ENCODE measurements around the gene GAB1.
"Not testable (repeated sequence)": the region's sequence is repeated elsewhere in the genome, so short reads cannot be mapped to it uniquely, and the experiment has no call there.

The GAB1 gene

GRCh38 chr4:143348233-143349077, 11.8 kb downstream of the GAB1 start:
- Mint-ChIP-seq H3K27ac (no peak overlapping the region), H3K9me3 (no peaks in the 10 kb centered on the region), H3K4me1 (no peaks in the 10 kb centered on the region), H3K4me3 (no peak overlapping the region), H3K36me3 (no peaks in the 10 kb centered on the region)
- DNase-seq (ENCODE audit: low spot score in 2 of 2): no peak
- ATAC-seq: no peak

GRCh38 chr4:143349858-143350527, 13.3 kb downstream of the GAB1 start:
- not testable (repeated sequence) for H3K36me3 Mint-ChIP-seq; H3K4me1 Mint-ChIP-seq; DNase-seq (ENCODE audit: low spot score in 2 of 2); ATAC-seq; H3K4me3 Mint-ChIP-seq; H3K27ac Mint-ChIP-seq; H3K9me3 Mint-ChIP-seq

GRCh38 chr4:143351149-143351691, 14.5 kb downstream of the GAB1 start:
- no peaks in the 10 kb centered on the region for H3K9me3 Mint-ChIP-seq
- H3K4me1 Mint-ChIP-seq: no peaks in the 10 kb centered on the region
- no peak overlapping the region for H3K27ac Mint-ChIP-seq
- no peak overlapping the region for H3K4me3 Mint-ChIP-seq
- no peaks in the 10 kb centered on the region for H3K36me3 Mint-ChIP-seq
- no peak for DNase-seq (ENCODE audit: low spot score in 2 of 2)
- ATAC-seq: no peak

- H3K4me3 Mint-ChIP-seq: no peak overlapping the region
- no peaks in the 10 kb centered on the region for H3K36me3 Mint-ChIP-seq
- H3K4me1 Mint-ChIP-seq: peaks cover under 1% of the 10 kb centered on the region
- no peaks in the 10 kb centered on the region for H3K9me3 Mint-ChIP-seq
- H3K27ac Mint-ChIP-seq: no peak overlapping the region
- no peak for DNase-seq (ENCODE audit: low spot score in 2 of 2)
- ATAC-seq: no peak
These were observed 15.2 kb downstream of the GAB1 start for GRCh38 chr4:143351774-143352451.

GRCh38 chr4:143352720-143353119, 16.0 kb downstream of the GAB1 start:
- Mint-ChIP-seq H3K9me3 (no peaks in the 10 kb centered on the region), H3K36me3 (no peaks in the 10 kb centered on the region), H3K4me3 (no peak overlapping the region), H3K4me1 (peaks cover 7% of the 10 kb centered on the region), H3K27ac (no peak overlapping the region)
- DNase-seq (ENCODE audit: low spot score in 2 of 2): no peak
- no peak for ATAC-seq

- no peak overlapping the region for H3K27ac Mint-ChIP-seq
- H3K9me3 Mint-ChIP-seq: no peaks in the 10 kb centered on the region
- DNase-seq (ENCODE audit: low spot score in 2 of 2) (no peak), ATAC-seq (no peak)
- H3K4me3 Mint-ChIP-seq: no peak overlapping the region
- peaks cover 10% of the 10 kb centered on the region for H3K4me1 Mint-ChIP-seq
- H3K36me3 Mint-ChIP-seq: no peaks in the 10 kb centered on the region
These were observed 17.1 kb downstream of the GAB1 start for GRCh38 chr4:143353797-143354196.

GRCh38 chr4:143354990-143355389, 18.3 kb downstream of the GAB1 start:
- Mint-ChIP-seq H3K4me1 (peaks cover 22% of the 10 kb centered on the region), H3K36me3 (no peaks in the 10 kb centered on the region), H3K27ac (no peak overlapping the region), H3K9me3 (no peaks in the 10 kb centered on the region), H3K4me3 (no peak overlapping the region)
- no peak for DNase-seq (ENCODE audit: low spot score in 2 of 2)
- no peak for ATAC-seq

GRCh38 chr4:143355540-143356217, 19.0 kb downstream of the GAB1 start:
- no peaks in the 10 kb centered on the region for H3K9me3 Mint-ChIP-seq
- peaks cover 23% of the 10 kb centered on the region for H3K4me1 Mint-ChIP-seq
- no peak overlapping the region for H3K4me3 Mint-ChIP-seq
- no peaks in the 10 kb centered on the region for H3K36me3 Mint-ChIP-seq
- no peak for DNase-seq (ENCODE audit: low spot score in 2 of 2)
- no peak overlapping the region for H3K27ac Mint-ChIP-seq
- no peak for ATAC-seq

- Mint-ChIP-seq H3K27ac (peak overlapping the region; percentile 33), H3K4me1 (peaks cover 23% of the 10 kb centered on the region), H3K4me3 (no peak overlapping the region), H3K9me3 (no peaks in the 10 kb centered on the region), H3K36me3 (no peaks in the 10 kb centered on the region)
- no peak for ATAC-seq
- no peak for DNase-seq (ENCODE audit: low spot score in 2 of 2)
These were observed 19.8 kb downstream of the GAB1 start for GRCh38 chr4:143356493-143356892.

- no peaks in the 10 kb centered on the region for H3K9me3 Mint-ChIP-seq
- H3K4me3 Mint-ChIP-seq: no peak overlapping the region
- ATAC-seq (peak; percentile 55), DNase-seq (ENCODE audit: low spot score in 2 of 2) (no peak)
- H3K4me1 Mint-ChIP-seq: peaks cover 30% of the 10 kb centered on the region
- H3K36me3 Mint-ChIP-seq: no peaks in the 10 kb centered on the region
- H3K27ac Mint-ChIP-seq: peak overlapping the region; percentile 33
These were observed 20.6 kb downstream of the GAB1 start for GRCh38 chr4:143357161-143357845.

- peak overlapping the region; percentile 95 for H3K27ac Mint-ChIP-seq
These were observed 21.7 kb downstream of the GAB1 start for GRCh38 chr4:143358419-143358818.

GRCh38 chr4:143358923-143359643, 22.4 kb downstream of the GAB1 start:
- Mint-ChIP-seq H3K4me1 (peaks cover 31% of the 10 kb centered on the region), H3K27ac (peak overlapping the region; percentile 95), H3K36me3 (no peaks in the 10 kb centered on the region), H3K4me3 (peak overlapping the region; percentile 59), H3K9me3 (no peaks in the 10 kb centered on the region)
- ATAC-seq (peak; percentile 92), DNase-seq (ENCODE audit: low spot score in 2 of 2) (no peak)

More at GRCh38 chr4:143358419-143358818, 21.7 kb downstream of the GAB1 start:
- ATAC-seq: no peak
- Mint-ChIP-seq H3K4me1 (peaks cover 31% of the 10 kb centered on the region), H3K9me3 (no peaks in the 10 kb centered on the region), H3K36me3 (no peaks in the 10 kb centered on the region), H3K4me3 (peak overlapping the region; percentile 59)
- DNase-seq (ENCODE audit: low spot score in 2 of 2): no peak

- H3K9me3 Mint-ChIP-seq: no peaks in the 10 kb centered on the region
- no peaks in the 10 kb centered on the region for H3K36me3 Mint-ChIP-seq
- H3K27ac Mint-ChIP-seq: peak overlapping the region; percentile 95
- H3K4me1 Mint-ChIP-seq: peaks cover 31% of the 10 kb centered on the region
- DNase-seq (ENCODE audit: low spot score in 2 of 2) (no peak), ATAC-seq (peak; percentile 41)
- peak overlapping the region; percentile 59 for H3K4me3 Mint-ChIP-seq
These were observed 23.0 kb downstream of the GAB1 start for GRCh38 chr4:143359644-143360193.

Data from stimulated activated effector memory CD8-positive, alpha-beta T cell treated with anti-CD3 and anti-CD28 coated beads, Interleukin-12 subunit alpha, Interleukin-12 subunit beta, amount 100 ng/mL, for 72 hours (primary cell).